GM18867 (cell line): ENCODE data around the gene TOMM20.

Experiments
- ATAC-seq: cut with Tn5 transposase; IDR thresholded peaks from one replicate; pipeline ENCODE4 v1.9.1; 2021; ENCODE audit warnings: mild to moderate bottlenecking, moderate library complexity; ENCODE audit not compliant: unreplicated experiment

The TOMM20 gene

DNA sequence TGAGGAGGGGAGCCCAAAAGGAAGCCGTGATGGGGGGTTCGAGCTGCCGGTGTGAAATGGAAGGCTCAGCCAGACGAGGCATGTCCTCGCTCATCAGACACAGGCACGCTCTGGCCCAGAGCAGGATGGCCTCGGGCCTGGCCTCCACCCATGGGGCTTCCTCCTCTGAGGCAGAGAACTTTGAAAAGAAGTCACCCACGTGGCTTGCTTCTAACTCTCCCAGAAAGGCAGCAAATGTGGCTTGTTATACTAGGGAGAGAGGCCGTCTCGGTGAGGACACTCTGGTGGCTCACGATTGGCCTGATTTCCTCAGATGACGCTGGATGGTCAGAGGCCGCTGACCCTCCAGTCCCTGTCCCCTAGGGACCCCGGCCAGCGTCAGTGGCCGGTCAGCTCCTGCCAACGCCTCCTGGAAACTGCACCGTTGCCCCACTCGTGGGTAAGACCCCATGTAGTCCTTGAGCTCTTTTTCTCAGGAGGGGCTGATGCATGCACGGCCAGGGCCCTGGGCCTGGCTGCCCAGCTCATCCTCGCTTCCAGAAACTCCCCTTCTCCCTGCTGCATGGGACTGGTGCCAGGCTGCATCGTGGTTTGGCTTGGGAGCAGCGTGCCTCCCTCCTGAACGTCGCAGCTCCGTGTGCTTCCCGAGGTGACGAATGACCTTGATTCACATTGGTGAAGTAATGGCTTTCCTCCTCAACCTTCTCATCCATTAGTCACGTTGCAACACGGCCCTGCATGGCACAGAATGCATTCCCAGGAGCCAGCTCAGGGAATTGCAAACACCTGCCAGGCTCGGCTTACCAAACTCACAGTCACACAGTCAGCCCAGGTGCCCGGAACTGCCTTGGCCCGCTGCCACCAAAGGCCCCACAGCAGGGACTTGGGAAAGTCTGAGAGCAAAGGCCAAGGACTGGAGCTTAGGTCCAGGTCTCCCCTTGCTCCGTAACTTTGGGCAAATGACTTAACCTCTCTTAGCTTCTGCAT is 58.8 kb downstream of the TOMM20 start:
- no peak for ATAC-seq

DNA sequence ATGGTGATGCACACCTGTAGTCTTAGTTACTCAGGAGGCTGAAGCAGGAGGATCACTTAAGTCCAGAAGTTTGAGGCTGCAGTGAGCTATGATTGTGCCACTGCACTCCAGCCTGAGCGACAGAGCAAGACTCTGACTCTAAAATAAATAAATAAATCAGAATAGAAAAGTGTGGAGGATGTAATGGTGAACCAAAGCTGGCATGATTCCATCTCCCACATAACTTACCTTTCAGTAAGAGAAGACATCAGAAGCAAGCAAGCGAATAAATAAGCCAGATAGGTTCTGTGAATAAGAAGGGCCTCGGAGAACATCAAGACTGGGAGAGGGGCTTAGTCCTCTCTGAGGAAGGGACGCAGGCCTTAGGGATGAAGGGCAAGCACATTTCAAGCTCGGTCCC is 59.5 kb downstream of the TOMM20 start:
- no peak for ATAC-seq

DNA sequence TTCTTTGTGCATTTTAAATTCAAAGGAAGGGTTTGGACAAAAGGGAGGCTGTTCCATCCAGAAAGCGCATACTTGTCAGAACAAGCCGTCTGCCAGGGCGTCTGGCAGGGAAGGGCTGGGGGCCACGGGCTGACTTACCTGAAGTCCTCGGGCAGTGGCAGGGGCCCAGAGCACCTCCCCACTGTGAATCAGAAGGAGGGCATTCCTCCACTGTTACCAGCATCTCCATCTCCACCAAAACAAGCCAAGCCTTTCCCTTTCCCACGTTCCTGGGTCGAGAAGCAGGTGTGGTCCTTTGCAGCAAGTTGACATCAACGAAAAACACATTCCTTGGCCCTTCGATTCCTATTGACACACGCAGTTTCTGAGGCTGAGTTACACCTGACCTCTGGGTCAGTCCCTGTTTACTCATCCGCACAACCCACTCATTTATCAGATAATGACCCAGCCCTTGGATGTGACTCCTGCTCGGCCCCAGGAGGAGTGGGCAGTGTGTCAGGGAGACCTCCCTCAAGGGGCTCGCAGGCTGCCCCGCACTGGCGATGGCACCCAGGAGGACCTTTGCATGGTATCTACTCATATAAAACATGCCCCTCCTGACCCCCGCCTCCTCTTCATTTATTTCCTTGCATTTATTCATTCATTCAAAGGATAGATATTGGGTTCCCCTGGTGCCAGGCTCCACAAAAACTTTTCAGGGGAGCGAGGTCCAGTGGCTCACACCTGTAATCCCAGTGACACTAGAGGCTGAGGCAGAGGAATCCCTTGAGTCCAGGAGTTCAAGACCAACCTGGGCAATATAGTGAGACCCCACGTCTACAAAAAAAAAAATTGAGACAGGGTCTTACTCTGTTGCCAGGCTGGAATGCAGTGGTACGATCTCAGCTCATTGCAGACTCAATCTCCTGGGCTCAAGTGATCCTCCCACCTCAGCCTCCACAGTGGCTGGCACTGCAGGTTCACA is 60.2 kb downstream of the TOMM20 start:
- no peak for ATAC-seq

- ATAC-seq = no peak
Measured at GRCh38 chr1:235067396-235068157, 61.1 kb downstream of the TOMM20 start.

GRCh38 chr1:235063068-235063765 is 65.4 kb downstream of the TOMM20 start:
- ATAC-seq = no peak

DNA sequence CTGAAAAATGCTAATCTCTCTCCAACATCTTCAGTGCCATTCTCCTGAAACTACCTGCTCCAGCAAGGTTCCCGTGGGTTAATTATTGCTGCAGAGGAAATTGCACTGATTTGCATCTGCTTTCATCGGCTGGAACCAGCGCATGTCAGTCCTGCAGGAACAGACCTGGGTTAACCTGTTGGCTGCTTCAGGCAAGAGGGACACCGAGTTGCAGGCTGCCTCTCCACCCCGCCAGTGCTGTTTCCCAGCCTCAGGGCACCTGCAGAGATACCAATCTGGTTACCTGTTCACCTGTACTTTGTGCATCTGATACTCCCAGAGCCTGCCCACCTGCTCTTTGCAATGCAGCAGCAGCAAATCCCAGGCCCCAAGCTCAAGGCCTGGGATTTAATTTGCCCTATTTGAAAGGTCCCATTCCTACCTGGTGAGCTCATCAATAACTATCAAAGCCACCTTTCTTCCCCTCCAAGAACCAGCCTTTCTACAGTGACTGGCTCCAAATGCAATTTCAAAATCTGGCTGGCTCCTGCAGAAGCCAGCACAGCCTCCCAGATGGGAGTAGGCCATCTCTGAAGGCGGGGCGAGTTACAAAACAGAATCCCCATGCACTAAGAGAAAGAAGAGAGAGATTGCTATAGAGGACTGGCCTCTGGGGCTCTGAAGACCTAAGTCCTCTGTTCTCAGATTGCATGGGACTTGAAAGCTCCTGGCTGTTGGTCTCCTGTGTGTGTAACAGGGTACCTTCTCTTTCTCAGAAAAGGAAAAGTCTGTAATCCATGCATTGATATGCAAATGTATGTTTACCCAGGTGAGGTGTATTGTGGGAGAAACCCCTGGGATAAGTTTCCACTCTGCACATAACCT is 67.8 kb downstream of the TOMM20 start:
- no peak for ATAC-seq
